GM12801 (cell line): ENCODE data around the gene PALS1.

Experiments
- CTCF ChIP-seq: IDR thresholded peaks from one replicate; pipeline ENCODE4 v1.5.1; 2011; ENCODE audit warnings: control low read depth; ENCODE audit not compliant: insufficient read length; ENCODE audit errors: extremely low read depth

The PALS1 gene

DNA sequence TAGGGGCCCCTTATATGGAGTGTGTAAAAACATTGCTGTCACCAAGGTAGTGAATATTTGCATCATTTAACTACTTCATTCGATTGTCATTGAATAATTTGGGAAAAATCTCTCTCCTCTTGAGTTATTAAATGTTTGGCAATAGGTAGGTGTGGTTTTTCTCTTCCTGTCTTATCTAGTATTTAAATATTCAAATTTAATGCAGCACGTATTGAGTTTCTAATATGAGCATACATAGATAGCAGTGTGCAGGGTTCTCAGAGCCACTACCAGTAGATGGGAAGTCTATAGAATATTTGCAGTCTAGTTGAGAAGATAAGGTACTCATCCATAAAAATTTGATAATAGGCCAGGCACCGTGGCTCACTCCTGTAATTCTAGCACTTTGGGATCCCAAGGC lies 16.7 kb downstream of the PALS1 start:
- no peak for TF ChIP-seq CTCF

DNA sequence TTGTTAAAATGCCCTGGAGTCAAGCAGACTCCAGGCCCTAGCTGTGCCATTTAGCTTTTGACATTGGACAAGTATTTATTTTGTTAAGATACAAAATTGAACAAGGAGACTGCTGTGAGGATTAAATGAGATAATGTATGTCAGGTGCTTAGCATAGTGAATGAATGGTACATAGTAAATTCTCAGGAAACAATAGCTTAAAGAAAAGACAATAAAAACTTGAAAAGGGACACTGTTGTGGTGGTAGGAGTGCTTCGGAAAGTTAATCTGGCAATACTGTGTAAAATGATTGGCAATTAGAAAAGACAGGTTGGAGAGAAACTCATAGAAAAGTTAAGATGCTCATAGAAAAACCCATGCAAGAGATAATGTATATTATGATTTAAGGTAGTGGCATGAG lies 19.7 kb downstream of the PALS1 start:
- TF ChIP-seq CTCF, result no peak

- no peak for TF ChIP-seq CTCF
Observed at GRCh38 chr14:67263499-67264149, 22.4 kb downstream of the PALS1 start.

GRCh38 chr14:67265131-67265530 lies 23.9 kb downstream of the PALS1 start:
- TF ChIP-seq CTCF, result no peak

GRCh38 chr14:67267576-67268328 lies 26.5 kb downstream of the PALS1 start:
- no peak for TF ChIP-seq CTCF

DNA sequence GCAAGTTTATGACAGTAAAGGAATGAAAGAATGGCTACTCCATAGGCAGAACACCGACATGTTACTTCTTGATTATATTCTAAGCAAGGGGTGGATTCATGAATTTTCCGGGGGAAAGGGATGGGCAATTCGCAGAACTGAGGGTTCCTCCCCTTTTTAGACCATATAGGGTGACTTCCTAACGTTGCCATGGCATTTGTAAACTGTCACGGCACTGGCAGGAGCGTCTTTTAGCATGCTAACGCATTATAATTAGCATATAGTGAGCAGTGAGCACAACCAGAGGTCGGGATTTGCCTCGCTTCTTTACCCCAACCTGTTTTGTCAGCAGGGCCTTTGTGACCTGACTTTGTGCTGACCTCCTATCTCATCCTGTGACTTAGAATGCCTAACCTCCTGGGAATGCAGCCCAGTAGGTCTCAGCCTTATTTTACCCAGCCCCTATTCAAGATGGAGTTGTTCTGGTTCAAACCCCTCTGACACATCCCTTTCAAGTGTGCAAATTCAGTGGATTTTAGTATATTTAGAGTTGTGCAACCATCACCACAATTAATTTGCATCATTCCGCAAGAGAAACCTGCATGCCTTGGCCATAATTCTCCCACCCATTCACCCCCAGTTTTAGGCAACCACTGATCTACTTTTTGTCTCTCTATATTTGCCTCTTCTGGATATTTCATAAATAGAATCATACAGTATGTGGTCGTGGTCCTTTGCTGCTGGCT lies 27.4 kb downstream of the PALS1 start:
- no peak for TF ChIP-seq CTCF

- TF ChIP-seq CTCF, result no peak
Observed at GRCh38 chr14:67269298-67270060, 28.2 kb downstream of the PALS1 start.
